ENCODE results near the gene MOXD1.

Gene MOXD1

GRCh38 chr6:132400555-132400882 is 756 bp downstream of the MOXD1 start:
- DNase-seq (ENCODE audit: low read depth in 2 of 3, low spot score in 1 of 3): no peak

- DNase-seq (ENCODE audit: low read depth in 2 of 3, low spot score in 1 of 3): no peak
Measured at GRCh38 chr6:132399376-132400074, 1.8 kb downstream of the MOXD1 start.

- no peak for DNase-seq (ENCODE audit: low read depth in 2 of 3, low spot score in 1 of 3)
Measured at GRCh38 chr6:132395015-132395597, 6.2 kb downstream of the MOXD1 start.

- DNase-seq (ENCODE audit: low read depth in 2 of 3, low spot score in 1 of 3): no peak
Measured at GRCh38 chr6:132392792-132393191, 8.5 kb downstream of the MOXD1 start.

GRCh38 chr6:132392270-132392646 is 9.0 kb downstream of the MOXD1 start:
- DNase-seq (ENCODE audit: low read depth in 2 of 3, low spot score in 1 of 3): no peak

DNA sequence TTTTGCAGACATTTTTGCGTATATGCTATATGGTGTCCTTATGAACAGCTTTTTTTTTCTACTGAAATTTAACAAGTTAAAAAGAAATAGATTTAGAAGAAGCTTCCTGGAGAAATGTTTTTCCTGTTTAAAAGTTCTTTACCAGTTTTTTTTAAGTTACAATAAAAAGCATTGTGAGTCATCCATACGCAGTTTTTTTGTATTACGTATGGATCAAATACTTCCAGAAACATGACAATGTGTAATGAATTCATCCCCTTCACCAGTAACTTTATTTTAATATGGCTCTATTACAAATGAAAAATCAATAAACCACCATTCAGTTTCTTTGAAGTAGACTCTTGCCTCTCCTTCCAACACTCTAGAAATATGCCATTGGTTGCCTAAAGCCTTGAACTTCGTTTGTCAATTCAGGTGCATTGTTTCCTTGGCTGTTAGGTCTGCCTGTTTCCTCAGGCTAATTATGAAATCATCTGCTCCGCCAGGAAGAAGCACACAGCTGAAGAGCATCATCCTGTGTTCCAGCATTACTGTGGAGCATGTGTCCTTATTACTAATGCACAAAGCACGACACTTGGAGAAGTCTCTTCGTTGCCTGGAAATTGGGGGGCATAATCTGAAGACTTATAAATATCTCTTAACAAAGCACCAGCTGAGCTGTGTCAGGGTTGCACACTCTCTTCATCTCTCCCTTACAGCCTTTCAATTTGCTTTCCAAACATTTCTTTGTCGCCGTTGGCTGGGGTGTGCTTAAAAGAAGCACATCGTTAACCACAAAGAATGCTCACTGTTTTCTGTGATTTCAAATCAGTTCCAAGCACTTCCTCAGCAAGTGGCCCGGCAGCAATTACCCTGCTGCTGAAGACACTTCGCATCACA is 9.6 kb downstream of the MOXD1 start:
- no peak for DNase-seq (ENCODE audit: low read depth in 2 of 3, low spot score in 1 of 3)

- DNase-seq (ENCODE audit: low read depth in 2 of 3, low spot score in 1 of 3): no peak
Measured at GRCh38 chr6:132390451-132390850, 10.8 kb downstream of the MOXD1 start.

GRCh38 chr6:132390017-132390416 is 11.3 kb downstream of the MOXD1 start:
- no peak for DNase-seq (ENCODE audit: low read depth in 2 of 3, low spot score in 1 of 3)

GRCh38 chr6:132388291-132388690 is 13.0 kb downstream of the MOXD1 start:
- no peak for DNase-seq (ENCODE audit: low read depth in 2 of 3, low spot score in 1 of 3)

- DNase-seq (ENCODE audit: low read depth in 2 of 3, low spot score in 1 of 3): no peak
Measured at GRCh38 chr6:132382630-132383175, 18.6 kb downstream of the MOXD1 start.

- DNase-seq (ENCODE audit: low read depth in 2 of 3, low spot score in 1 of 3): no peak
Measured at GRCh38 chr6:132381381-132381780, 19.9 kb downstream of the MOXD1 start.

- no peak for DNase-seq (ENCODE audit: low read depth in 2 of 3, low spot score in 1 of 3)
Measured at GRCh38 chr6:132380358-132381029, 20.8 kb downstream of the MOXD1 start.

DNA sequence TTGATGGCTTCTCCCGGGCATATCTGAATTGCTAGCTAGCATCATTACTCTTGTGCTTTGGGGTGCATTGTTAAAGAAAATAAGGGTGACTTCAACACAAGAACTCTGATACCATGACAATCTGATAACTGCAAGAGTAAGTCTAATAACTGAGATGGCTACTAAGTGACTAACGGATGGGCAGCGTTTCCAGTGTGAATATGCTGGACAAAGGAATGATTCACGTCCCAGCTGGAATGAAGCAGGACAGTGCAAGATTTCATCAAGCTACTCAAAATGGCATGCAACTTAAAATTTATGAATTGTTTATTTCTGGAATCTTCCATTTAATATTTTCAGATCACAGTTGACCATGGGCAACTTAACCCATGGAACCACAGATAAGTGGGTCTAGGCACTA is 31.7 kb downstream of the MOXD1 start:
- no peak for DNase-seq (ENCODE audit: low read depth in 2 of 3, low spot score in 1 of 3)

GRCh38 chr6:132368916-132369481 is 32.3 kb downstream of the MOXD1 start:
- no peak for DNase-seq (ENCODE audit: low read depth in 2 of 3, low spot score in 1 of 3)

DNA sequence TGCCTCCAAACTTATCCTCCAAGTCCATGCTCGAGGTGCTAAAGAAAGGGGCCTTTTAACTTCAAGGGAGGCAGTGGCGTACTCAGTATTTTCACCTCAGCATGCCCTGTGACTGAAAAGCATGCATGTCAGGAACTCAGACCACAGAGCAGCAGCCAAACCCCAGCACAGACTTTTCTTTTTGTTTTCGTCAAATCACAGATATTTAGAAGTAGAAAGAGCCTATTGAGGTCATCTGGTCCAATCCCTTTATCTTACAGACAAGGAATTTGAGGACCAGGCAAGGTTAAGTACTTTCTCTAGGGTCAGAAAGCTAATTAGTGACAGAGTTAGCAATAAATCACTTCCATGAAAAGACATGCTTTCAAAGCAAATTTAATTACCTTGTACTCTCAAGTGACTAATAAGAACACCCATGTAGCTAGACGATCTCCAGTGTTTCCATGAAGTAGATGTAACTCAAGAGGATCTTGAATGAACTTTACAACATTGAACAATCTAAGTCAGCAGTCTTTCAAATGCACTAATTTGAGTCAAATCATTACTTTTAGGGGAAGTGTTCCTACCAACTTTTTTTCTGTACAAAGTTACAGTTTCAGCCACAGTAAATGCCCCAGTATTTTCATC is 35.9 kb downstream of the MOXD1 start:
- DNase-seq (ENCODE audit: low read depth in 2 of 3, low spot score in 1 of 3): no peak

GRCh38 chr6:132364306-132365074 is 36.8 kb downstream of the MOXD1 start:
- no peak for DNase-seq (ENCODE audit: low read depth in 2 of 3, low spot score in 1 of 3)

- no peak for DNase-seq (ENCODE audit: low read depth in 2 of 3, low spot score in 1 of 3)
Measured at GRCh38 chr6:132362442-132363185, 38.7 kb downstream of the MOXD1 start.

DNA sequence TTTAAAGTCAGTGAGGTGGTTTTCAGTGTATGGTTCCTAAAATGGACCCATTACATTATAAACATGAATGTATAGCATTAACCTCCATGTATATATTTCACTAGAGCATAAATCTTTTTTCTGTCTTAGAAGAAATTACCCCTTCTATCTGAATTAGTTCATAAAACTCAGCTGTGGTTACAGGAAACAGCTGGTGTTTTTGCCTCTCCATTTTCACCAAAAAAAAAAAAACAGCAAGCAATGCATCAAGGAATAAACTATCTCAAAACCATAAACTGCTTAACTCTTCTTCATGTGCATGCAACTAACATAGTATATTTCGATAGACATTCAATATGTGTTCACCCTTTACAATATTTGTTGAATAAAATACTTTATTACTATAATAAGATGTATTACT is 40.2 kb downstream of the MOXD1 start:
- no peak for DNase-seq (ENCODE audit: low read depth in 2 of 3, low spot score in 1 of 3)

DNA sequence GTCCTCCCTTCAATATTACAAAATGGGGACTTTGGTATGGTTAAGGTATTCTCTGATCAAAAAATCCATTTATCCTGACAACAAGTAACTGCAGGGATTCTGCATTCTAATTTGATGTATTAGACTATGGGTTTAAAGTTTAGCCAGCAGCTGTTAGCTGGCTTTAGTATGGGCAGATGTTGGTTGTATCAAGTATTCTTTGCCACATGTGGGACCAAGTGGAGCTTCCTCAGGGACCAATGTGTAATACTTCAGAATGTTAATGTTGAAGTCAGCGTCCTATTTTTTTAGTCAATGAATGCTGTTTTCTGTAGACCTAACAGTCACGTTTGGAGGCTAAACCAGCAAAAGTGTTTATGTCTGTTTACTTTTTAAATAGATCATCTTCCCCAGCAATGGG is 41.4 kb downstream of the MOXD1 start:
- DNase-seq (ENCODE audit: low read depth in 2 of 3, low spot score in 1 of 3): no peak
